Left renal pelvis (tissue), 4 donors: ENCODE data around the gene DCLRE1C. TPM values are rescaled to one million over a fixed set of nuclear protein-coding genes. Genes with fewer than 3 reads are reported as not detected.
"Not testable (repeated sequence)": the region's sequence is repeated elsewhere in the genome, so short reads cannot be mapped to it uniquely, and the experiment has no call there.

Experiments used
- DNase-seq, 4 donors: peaks; one replicate each; pipeline ENCODE4 v3.0.0-alpha.2; 2013; ENCODE audit warnings: low read depth in 4 of 4, low spot score in 3 of 4
- polyA plus RNA-seq, 4 donors: library from polyadenylated mRNA; unstranded; fragments of 120-200 nt; gene quantifications; one replicate each; pipeline ENCODE4 v1.2.1, GENCODE V29; 2013; ENCODE audit not compliant: insufficient read length in 4 of 4

The DCLRE1C gene
- polyA plus RNA-seq, result 10 to 100 TPM; 11.9 to 21.5 (median 15.2) TPM

DNA sequence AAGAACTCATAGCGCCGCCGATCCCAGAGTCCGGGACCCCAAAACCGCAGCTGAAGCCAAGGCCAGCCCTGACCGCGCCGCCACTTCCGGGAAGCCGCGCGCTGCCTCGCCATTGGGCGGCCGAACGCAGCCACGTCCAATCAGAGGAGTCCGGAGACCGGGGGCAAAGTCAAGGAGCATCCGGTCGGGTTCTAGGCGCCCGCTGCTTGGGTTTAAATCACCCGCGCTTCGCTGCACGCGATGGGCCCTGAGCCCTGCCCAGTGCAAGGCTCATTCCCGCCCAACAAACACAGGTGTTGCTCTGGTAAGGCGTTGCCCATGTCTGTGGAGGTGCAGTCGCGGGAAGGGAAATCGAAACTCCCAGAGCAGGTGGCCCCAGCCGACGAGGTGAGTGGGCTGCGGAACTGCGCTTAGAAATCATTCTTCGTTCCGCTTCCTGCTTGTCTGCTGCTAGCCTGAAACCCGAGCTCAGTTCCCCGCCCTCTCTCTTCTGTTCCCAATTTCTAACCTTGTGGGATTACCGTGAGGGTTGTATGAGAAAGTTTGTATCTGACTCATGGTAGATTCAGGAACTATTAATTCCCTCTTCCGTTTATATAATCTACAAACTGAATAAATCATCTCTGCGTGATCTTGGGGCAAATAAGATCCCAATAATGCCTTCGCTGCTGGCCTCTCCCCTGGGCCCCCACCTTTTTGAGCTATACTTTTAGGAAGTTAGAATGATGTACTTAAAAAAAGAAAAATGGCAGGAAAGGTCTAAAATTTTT lies at the start of gene DCLRE1C:
DCLRE1C (minus strand) TSS at position 96 of the 770 bp plus-strand sequence; CDS start at position 10, 86 bp downstream.
- DNase-seq, result peak; percentile 78 to 84 (median 81)

DNA sequence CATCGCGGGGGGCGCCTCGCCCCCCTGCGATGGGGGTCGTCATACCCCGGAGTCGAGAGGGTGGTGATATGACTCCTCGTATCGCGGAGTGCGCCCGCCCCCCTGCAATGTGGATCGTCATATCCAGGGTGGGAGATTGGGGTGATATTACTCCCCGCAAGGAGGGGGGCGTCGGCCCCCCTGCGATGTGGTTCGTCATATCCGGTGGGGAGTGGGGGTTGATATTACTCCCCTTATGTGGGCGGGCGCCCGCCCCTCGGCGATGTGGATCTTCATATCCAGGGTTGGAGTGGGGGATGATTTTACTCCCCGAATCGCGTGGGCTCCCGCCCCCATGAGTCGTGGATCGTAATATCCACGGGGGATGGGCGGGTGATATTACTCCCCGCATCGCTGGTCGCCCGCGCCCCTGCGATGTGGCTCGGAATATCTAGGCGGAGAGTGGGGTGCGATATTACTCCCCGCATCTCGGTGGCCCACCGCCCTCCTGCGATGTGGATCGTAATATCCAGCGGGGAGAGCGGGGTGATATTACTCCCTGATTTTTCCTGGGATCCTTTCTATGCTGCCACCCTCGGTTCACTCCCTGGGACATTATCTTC lies 42.2 kb upstream of the DCLRE1C start:
- no peak for DNase-seq

DNA sequence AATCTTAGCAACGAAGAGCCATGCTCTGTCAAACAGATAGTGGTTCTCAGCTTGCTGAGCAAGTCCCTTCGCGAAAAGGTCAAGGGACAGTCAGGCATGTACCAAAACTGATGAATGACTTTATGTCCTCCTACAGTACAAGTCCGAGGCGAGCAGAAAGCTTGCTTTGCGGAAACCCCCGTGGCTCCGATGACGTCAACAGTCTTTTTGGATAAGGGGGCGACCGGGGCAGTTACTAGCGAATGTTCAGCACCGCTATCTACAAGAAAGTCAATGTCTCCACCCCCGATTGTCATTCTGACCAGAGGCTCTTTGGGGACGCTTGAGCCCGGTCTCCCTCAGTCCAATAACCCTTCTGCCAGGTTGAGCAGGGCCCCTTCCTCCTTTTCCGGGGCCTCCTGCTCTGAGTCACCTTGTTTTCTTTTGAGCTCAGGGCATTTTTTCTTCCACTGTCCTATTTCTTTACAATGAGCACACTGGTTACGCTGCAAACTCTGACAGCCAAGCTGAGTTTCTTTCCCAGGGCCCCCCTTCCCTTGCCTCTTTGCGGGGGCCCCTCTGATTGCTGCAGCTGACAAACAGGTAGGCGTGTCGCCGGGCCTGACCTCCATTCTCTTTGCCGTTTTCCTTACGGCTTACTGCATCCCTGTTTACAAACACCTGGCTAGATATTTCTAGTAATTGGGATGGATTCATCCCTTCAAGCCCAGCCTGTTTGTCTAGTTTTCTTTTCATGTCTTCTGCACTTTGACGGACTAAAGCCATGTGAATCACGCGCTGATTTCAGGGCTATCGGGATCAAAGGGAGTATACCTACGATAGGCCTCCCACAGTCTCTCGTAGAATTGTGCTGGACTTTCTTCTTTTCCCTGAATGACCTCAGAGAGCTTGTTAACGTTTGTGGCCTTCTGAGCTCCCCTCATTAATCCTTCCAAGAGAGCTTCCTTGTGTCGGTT lies 39.9 kb upstream of the DCLRE1C start:
- DNase-seq, result not testable (repeated sequence)

DNA sequence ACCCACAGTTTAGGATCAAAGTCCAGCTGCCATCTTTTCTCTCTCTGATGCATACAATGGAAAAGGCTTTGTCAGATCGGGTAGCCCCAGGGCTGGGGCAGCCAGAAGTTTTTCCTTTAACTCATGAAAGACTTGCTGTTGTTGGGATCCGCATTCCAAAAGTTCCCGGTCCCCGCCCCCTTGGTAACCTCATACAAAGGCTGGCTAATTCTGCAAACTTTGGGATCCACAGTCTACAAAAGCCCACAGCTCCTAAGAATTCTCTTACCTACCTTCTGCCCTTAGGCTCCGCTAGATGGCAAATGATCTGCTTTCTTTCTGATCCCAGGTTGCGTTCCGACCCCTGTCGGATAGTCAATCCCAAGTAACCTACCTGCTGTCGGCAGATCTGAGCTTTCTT lies 38.4 kb upstream of the DCLRE1C start:
- not testable (repeated sequence) for DNase-seq

DNA sequence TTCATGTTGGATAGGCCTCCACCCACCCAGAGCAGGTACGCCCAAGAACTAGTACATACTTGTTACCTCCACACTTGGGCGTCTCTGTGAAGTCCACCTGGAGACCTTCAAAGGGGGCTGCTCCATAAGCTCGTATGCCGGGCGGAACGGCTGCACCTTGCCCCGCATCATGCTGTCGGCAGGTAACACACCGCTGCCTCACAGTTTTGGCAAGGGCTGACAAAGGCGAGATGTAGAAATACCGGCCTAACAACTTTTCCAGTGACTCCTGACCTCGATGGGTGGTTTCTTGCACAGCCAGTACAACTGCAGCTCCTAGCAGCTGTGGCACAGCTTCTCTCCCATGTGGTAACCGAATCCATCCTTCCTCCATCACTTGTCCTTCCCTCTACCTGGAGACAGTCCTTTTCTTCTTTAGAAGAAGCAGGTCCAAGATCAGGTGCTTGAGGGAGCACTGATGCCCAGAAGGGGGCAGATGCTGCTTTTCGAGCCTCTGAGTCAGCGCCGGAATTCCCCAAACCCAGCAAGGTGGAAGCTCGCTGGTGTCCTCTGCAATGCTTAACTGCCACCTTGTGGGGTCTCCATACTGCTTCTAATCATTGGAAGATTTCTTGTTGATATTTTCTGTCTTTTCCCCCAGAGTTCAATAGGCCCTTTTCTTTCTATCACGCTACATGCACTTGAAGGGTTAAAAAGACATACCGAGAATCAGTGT lies 37.3 kb upstream of the DCLRE1C start:
- DNase-seq, result not testable (repeated sequence)

DNA sequence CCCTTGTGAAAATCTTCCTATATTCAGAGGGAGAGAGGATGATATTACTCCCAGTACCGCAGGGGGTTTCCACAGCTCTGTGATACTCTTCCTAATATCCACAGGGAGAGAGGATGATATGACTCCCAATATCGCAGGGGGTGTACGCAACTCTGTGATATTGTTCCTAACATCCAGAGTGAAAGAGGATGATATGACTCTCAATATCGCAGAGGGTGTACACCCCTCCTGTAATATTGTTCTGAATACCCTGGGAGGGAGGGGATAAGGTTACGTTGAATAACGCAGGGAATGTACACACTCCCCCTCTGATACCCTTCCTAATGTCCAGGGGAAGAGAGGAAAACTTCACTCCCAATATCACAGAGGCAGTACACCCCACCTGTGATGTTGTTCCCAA lies 35.7 kb upstream of the DCLRE1C start:
- not testable (repeated sequence) for DNase-seq

DNA sequence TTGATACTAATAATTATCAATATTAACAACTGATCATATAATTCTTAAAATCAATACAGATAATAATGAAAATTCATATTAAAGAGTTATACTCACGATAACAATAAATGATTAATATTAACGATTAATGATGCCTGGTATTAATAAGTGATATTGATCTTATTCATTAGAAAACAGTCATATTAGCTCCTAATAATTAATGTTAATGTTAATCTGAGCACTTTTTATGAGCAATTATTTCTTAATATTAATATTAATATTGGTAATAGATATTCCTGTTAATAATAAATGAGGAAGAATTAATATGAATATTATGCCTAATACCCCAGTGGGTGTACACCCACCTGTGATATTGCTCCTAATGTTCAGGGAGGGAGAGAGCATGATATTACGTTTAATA lies 28.8 kb upstream of the DCLRE1C start:
- no peak for DNase-seq

DNA sequence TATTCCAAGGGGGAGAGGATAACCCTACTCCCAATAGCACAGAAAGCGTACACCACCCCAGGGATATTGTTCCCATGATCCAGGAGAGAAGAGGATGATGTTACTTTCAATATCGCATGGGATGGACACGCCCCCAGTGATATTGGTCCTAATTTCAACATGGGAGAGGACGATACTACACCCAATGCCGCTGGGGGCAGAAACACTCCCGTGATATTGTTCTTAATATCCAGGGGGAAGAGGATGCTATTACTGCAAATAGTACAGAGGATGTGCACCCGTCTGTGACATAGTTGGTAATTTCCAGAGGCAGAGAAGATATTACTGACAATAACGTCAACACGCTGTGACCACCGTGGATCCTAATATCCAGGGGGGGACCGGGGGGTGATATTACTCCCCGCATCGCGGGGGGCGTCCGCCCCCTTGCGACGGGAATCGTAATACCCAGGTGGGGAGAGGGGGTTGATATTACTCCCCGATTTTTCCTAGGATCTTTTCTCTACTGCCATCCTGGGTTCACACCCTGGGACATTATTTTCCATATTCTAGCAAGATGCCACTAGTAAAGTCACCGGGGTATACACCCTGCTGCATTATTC lies 21.9 kb upstream of the DCLRE1C start:
- no peak for DNase-seq

DNA sequence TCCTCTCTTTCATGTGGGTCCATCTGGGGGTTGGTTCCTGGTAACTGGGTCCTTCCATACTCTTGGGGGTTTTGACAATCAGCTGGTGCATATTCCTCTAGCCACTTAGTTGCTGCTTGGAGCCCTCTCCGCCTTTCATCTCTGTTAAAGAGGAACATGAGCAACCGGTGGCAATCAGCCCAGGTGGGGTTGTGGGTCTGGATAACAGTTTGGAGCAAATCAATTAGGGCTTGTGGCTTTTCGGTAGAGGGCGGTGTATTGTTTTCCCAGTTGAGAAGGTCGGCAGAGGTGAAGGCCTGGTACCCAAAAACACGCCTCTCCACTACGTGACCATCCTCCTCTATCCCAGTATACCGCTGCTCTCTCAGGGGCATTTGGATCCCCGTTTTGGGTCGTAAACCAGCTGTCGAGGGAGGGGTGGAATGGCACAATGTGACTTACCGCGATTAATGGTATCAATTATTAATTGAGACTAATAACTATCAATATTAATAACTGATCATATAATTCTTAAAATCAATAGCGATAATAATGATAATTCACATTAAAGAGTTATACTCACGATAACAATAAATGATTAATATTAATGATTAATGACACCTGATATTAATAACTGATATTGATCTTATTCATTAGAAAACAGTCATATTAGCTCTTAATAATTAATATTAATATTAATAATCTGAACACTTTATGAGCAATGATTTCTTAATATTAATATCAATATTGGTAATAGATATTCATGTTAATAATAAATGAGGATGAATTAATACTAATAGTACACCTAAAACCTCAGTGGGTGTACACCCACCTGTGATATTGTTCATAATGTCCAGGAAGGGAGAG lies 20.5 kb upstream of the DCLRE1C start:
- not testable (repeated sequence) for DNase-seq

DNA sequence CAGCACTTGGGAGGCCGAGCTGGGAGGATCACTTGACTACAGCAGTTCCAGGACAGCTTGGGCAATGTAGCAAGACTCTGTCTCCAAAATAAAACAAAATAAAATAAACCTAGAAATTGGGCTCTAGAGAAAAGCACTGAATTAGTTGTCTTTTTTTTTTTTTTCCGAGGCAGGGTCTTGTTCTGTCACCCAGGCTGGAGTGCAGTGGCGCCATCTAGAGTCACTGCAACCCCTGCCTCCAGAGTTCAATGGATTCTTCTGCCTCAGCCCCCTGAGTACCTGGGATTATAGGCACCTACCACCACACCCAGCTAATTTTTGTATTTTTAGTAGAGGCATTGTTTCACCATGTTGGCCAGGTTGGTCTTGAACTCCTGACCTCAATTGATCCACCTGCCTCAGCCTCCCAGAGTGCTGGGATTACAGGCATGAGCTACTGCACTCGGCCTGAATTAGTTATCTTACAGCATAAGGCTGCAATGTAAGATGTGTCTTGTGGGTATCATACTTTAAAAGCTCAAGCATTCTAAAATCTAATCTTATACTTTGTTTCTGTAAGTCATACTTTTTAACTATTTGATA lies 18.1 kb upstream of the DCLRE1C start:
- no peak for DNase-seq

DNA sequence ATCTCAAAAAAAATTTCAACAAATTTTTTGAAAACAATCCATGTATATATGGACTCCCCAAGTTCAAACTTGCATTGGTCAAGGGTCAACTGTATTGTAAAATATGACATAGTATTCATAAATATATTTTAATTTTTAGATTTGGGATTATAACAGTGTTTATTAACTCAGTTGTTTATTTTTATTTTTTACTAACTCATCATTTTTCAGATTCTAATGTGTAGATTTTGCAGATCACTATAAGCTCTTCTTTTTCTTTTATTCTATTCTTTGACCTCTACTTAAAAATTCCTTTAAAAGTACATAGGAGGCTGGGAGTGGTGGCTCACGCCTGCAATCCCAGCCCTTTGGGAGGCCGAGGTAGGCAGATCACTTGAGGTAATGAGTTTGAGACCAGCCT lies 14.0 kb upstream of the DCLRE1C start:
- no peak for DNase-seq

DNA sequence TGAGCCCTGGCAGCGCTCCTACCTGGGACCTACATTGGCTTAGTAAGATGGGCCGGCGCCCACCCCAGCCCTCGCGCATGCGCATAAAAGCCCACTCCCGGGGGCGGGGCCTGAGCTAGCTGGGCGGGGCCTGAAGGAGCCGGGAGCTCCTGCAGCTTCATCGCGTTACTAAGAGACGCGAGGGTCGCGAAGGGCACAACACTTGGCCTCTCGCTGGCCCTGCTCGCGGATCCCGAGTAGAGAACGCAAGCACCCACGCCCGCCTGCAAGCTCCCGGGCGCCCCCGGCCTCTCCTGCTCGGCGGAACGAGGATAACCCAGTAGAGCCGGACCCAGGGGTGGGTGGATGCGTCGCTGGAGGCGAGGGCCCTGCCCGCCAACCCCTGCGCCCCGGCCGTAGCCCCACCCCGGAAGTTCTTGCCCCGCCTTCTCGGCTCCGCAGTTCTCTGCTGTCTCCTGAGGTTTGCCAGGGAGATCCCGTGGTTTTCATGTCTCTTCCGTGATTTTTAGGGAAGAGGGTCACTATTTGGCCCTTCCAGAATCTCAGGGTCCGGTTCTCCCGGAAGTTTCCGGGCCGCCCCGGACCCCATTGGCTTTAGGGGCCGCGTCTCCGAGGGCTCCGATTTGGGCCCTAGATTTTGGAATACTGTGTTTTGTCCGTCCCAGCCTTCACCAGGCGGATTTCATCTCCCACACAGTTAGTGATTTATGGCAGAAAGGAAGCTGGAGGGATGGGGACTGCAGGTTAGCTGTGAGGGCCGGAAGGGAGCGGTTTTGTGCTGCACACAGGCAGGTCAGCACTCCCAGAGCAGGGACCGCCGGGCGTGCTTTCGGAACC lies 5.5 kb upstream of the DCLRE1C start, which contains the start of gene MEIG1:
MEIG1 (plus strand) TSS at position 168 of the 837 bp plus-strand sequence. CDS start 7,081 bp downstream, outside the sequence.
- peak; percentile 85 to 88 (median 86) for DNase-seq

DNA sequence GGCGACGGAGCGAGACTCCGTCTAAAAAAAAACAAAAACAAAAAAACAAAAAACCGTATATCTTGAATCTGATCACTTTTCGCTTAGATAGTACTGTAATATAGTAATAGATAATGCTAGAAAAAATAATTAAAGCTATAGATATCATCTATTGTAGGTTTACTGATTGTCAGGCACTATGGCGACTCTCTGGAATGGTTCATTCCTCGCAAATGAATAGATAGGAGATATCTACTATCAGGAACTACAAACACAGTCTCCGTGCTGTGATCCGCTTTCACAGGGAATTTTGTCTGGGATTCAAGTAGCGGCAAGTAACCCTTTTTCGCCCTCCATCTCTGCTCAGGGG lies 5.0 kb upstream of the DCLRE1C start:
- no peak for DNase-seq

DNA sequence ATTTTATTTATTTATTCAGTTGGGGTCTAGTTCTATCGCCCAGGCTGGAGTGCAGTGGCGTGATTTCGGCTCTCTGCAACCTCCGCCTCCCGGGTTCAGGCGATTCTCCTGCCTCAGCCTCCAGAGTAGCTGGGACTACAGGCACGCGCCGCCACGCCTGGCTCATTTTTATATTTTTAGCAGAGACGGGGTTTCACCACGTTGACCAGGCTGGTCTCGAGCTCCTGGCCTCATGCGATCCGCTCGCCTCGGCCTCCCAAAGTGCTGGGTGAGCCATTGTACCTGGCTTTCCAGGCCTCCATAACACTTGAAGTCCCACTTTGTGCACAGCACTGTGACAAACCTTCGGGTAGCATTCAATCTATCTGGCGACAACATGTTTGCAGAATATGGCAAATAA lies 1.0 kb upstream of the DCLRE1C start:
- no peak for DNase-seq

DNA sequence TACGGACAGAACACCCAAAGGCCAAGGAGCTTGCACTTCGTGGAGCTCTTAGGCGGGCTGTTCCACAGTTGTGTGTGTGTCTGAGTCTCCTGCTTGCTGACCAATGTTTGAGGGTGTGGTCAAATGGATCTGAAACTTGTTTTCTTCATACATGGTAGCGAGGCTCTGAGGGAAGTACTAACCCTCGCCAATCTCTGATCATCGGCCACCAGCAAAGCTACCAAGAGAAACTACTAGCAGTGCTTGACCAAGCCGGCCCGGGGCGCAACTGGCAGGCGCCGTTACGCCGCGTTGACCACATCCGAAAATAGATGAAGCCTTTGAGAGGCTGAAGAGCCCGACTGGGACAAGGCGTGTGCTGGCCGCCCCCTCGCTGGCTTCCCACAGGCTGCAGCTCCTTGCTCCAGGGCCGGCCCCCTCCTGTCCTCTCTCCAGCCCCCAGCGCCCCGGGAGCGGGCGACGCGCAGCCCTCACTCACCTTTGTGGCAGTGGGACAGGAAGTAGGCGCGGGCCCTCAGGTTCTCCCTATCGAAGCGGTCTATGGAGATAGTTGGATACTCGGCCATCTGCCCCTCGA lies 384 bp downstream of the DCLRE1C start:
- DNase-seq, result peak in 1 of 4 donors; percentile 18

DNA sequence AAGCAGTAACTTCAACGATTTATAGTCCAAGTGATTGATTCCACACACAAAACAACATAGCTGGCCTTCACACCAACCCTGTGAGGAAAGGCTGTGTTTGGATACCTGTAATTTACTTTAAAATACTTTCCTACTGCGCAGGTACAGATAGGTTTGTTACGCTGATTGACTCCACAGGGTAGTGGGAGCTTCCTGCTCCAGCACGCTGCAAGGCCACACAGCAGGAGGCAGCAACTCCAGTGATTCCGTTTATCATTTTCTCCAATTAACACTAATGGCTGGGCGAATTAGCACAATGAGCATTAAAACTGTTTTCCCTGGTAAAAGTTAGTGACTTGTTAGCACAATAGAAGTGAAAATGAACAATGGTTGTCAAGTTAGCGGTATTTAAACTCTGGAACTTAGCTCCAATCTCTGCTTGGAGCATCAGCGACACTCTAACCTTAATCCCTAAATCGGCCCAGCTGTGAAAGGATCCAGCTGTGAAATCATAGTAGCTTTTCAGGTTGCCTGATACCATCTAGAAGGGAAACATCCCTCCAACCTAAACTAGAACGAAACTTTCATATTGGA lies 959 bp downstream of the DCLRE1C start:
- DNase-seq, result peak in 1 of 4 donors; percentile 7

DNA sequence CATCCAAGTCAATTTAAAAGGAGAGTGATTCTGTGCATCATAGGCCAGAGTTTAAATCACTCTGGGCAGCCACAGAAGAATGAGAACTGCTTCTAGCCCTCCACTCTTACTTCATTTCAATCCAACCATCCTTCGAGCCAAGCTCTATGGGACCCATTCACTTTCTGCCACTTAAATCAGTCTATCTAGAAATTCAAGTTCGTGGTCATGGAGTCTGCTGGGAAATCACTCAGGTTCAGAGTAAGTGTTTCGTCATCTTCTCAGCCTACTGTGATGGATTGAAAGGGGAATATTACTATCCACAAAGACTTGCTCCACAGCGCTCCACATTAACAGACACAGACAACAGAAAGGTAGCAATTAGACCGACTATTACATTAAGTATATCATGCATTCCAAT lies 4.6 kb downstream of the DCLRE1C start:
- no peak for DNase-seq
